SK-MEL-5 (cell line): ENCODE data around the gene LSMEM2. TPM values are rescaled to one million over a fixed set of nuclear protein-coding genes. Genes with fewer than 3 reads are reported as not detected.
A peak's percentile ranks its signal among the peaks of the same experiment; 100 is the strongest.

Experiments used
- DNase-seq: peaks from one replicate; pipeline ENCODE4 v3.0.0-alpha.2; 2016; ENCODE audit warnings: low read depth, low spot score
- in situ Hi-C: cut with HindIII; loops from 2 replicates; pipeline ENCODE4 v1.10.0; 2016; ENCODE audit warnings: low sequenced_read_pairs, high pct_unique_total_duplicates, low pct_unique_long_range_greater_than_20kb
- total RNA-seq: library from RNA; depleted of rRNA; stranded (reverse); fragments of >200 nt; shearing (Covaris generic); gene quantifications from 2 replicates; pipeline ENCODE4 v1.2.3, GENCODE V29; 2014

LSMEM2 gene
- total RNA-seq, 1 experiment from 2014 or later, result not detected

GRCh38 chr3:50321336-50322114 is 42.6 kb downstream of the LSMEM2 start:
- in situ Hi-C loops, result no loop called here
- peak; percentile 89 for DNase-seq

DNA sequence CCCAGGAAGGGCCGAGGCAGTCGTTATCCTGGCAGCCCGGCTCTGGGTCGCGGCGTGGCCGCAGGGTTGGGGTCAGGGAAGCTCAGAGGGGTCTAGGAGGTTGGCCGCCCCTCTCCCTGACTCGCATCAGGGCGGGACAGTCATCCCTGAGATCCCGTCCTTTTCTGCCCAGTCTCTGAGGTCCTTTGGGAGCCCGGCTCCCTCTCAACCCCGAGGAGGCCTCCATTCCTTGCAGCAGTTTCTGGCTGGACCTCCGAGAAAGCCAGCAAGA is 43.2 kb downstream of the LSMEM2 start:
- in situ Hi-C loops, result no loop called here
- no peak for DNase-seq

DNA sequence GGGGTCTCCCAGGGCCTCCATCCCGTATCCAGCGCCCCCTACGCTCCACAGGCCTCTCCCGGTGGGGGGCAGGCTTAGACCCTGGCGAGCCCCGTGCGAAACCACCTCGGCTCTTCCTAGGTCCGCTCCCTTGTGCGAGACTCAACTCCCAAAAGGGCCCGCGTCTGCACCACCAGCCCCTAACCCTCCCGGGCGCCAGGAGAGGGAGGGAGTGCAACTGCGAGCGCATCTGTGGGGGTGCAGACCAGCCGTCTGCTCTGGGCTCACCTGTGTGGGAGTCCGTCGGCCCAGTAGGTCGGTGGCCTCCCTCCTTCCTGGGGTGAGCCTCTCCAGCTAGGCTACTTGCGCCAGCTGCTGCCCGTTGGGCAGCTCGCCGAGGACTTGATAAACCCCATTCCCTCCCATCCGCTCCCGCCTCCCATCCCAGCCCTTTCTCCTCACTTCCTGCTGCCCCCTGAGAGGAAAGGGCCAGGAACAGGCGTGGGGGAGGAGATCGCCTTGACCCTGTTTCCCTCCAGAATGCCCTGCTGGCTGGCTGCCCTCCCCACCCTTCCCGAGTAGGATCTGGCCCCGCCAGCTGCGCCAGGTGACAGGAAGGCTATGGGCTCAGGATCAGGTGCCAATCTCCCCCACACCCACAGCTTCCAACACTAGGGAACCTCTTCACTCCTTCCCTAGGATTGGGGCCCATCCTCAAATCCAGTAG is 43.7 kb downstream of the LSMEM2 start, which contains the start of gene HYAL2:
HYAL2 (minus strand) TSS at position 360 of the 706 bp plus-strand sequence. CDS start 2,256 bp downstream, outside the sequence.
- no peak for DNase-seq
- in situ Hi-C loops, result no loop called here

GRCh38 chr3:50323092-50323600 is 44.3 kb downstream of the LSMEM2 start:
- no peak for DNase-seq
- in situ Hi-C loops, result no loop called here

GRCh38 chr3:50323614-50324199 is 44.8 kb downstream of the LSMEM2 start:
- in situ Hi-C loops, result no loop called here
- no peak for DNase-seq

DNA sequence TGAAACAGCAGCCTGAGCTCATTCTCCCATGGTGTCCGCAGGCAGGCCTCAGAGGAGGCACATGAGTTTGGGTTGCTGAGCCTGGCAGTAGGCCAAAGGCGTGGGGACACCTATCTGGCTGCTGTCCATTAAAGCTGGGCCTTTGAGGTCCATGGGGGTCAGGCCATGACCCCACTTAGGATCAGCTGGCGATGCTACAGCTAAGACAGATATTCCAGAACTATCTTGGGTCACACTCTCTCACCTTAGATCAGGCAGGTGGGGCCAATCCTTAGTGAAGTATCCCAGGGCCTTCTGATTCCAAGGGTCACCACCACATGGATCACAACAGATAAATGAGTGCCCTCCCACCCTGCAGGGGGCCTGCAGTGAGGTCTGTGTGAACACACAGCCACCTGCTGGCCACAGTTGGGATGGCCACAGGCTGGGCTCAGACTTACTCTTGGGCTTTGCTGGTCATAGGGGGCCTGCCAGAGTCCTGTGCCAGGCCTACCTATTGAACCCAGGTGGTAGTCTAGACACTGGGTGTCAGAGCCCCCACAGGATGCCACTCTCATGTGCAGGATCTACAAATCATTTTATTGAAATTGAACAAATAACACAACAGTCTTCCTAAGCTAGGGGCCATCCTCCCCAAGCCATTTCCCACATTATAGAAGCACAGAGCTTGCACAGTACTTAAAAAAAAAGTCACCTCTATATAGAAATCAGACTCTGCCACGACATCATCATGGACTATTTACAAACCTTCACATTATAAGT is 45.6 kb downstream of the LSMEM2 start:
- peak; percentile 82 for DNase-seq
- in situ Hi-C loops, result no loop called here

- in situ Hi-C loops, result no loop called here
- no peak for DNase-seq
Measured at GRCh38 chr3:50325113-50325480, 46.2 kb downstream of the LSMEM2 start.

DNA sequence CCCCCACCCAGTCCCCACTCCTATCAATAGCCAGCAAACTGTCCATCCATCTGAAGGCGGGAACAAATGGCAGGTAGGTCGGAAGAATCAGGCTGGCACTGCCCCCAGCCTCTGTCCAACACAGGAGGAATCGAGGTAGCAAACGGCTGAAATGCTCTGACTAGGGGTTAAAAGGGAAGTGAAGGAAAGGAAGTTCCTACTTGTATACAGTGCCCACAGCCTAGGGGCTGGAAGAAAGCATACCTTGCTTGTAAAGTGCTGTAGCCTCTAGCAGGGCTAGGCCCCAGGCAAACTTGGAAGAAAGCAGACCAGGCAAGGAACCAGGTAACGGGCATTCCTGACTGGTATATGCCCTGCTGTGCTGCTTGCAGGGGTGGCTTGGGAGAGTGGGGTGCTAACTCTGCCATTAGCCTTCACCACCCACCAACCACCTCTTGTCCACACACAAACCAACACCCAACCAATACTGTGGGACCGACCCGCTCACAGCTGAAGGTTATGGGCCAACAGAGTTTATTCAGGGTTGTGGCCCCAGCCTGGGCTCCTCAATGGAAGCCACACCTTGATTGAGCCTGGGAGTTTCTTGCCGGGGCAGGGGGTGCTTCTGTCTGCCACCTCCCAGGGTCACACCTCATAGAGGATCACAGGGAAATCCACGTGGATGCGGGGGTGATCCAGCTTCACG is 46.8 kb downstream of the LSMEM2 start:
- DNase-seq, result no peak
- in situ Hi-C loops, result no loop called here

- in situ Hi-C loops, result no loop called here
- no peak for DNase-seq
Measured at GRCh38 chr3:50326182-50326541, 47.3 kb downstream of the LSMEM2 start.

DNA sequence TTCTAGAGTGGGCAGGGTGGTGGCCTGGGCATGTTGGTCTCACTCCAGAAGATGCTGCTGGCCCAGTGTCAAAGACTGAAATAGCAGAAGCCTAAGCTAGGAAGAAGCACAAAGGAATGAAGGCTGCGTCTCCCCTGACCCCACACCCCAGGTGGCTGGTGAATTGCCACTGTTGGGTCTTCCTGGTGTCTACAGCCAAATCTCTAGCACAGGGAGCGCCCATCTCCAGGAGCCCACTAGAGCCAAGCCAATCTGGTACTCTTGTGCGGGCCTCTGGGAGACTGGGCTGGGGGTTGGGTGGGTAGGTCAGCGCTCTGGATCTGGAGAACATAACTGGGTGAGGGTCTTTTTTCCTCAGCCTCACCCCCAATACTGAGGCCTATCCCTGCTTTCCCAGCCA is 48.2 kb downstream of the LSMEM2 start:
- in situ Hi-C loops, result no loop called here
- no peak for DNase-seq

DNA sequence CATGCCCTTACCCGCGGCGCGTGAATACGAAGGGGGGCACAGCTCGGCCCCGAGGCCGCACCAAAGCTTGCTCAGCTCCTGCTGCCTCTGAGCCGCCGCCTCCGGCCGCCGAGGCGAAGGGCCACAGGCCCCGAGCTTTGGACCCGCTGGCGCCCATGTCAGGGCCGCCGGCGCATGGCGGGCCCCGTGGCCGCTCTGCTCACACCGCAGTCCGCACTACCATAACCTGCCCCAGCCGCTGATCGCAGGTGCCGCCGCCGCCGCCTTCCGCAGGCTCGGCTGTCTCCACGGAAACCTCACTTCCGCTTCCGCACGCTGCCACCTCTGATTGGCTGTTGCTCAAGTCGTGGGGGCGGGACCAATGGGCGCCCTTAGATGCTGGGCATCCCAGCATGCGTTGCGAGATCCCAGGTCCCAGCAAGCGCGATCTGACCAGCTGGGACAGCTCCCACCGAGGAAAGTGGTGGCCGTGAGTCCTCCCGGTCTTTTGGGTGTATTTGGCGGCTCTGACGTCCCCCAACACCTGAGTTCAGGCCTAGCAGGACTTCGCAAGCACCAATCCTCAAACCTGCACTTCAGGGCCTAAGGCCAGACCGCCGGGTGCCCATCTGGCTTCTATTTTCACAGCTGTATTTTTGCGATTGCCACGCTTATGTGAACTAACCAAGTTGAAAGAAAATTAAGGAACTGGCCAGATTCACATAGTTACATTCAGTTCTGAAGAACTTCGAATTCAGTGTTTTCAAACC is 49.2 kb downstream of the LSMEM2 start, which contains the start of gene TUSC2:
TUSC2 (minus strand) TSS at position 281 of the 749 bp plus-strand sequence; CDS start at position 157, 124 bp downstream.
- in situ Hi-C loops, result no loop called here
- peak; percentile 97 for DNase-seq

DNA sequence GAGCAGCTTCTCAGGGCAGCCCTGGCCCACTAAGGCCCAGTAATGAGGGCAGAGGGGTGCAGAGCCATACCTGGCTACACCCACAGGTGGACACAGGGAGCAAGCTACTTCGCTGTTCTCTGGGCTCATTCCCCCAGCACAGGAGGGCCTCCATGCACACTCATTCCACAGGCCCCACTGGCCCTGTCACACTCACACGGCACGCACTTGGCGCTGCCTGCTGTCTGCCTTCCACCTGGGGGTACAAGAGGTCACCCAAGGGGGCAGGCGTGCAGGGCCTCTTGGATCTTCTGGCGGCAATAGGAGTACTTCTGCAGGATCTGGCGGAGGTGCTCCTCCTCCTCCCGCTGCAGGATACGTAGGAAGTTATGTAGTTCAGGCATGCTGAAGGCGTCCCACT is 51.4 kb downstream of the LSMEM2 start:
- DNase-seq, result no peak
- in situ Hi-C loops, result no loop called here

DNA sequence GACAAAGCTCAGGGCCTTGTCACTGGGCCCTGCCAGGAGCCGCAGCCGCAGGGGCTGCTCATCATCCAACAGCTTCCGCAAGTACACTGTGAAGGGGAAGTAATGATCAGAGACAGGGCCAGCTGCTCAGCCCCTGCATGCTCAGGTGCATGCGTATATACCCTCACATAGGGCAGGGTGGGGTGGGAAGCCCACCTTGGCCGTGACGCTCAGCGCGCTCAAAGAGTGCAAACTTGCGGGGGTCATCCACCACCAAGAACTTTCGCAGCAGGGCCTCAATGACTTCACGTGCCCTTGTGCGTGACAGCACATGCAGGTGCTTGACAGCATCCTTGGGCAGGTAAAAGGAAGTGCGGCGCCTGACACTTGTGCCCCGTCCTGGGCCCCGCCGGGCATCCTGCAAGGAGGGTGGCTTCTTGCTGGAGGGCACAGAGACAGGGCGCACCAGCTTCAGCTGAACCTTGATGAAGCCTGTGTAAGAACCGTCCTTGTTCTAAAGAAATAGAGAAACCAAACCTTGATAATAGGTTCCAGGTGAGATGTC is 52.5 kb downstream of the LSMEM2 start:
- DNase-seq, result no peak
- in situ Hi-C loops, result no loop called here

DNA sequence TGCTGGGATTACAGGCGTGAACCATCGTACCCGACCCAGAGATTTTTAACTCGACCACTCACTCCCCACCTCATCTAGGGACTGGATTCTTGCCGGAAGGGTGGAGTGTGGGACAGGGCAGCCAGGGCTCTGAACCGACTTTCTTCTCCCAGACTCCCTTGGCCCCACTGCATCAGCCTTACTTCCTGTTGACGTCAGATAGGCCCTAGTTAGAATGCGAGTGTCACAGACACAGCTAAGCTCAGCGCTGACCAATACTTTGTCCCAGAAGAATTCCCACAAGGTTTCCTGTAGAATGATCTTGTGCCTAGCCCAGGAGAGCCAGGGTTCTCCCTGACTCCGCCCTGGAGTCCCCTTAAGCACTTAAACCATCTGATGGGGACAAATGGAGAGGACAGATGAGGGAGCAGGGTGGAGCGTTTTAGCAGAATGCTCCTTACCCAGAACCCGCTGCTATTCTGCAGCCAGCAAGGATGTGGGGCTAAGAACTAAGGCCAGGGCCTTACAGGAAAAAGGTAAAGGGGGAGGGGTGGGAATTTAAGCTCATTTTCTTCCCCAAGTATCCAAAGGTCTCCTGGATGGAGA is 54.9 kb downstream of the LSMEM2 start:
- in situ Hi-C loops, result no loop called here
- peak; percentile 58 for DNase-seq

- in situ Hi-C loops, result no loop called here
- DNase-seq, result no peak
Measured at GRCh38 chr3:50334339-50335075, 55.6 kb downstream of the LSMEM2 start.
